GM19468 (cell line): ENCODE results near the gene SPRED3.
"Not testable (repeated sequence)": the region's sequence is repeated elsewhere in the genome, so short reads cannot be mapped to it uniquely, and the experiment has no call there.

ENCODE experiments used
- ATAC-seq: cut with Tn5 transposase; IDR thresholded peaks from one replicate; pipeline ENCODE4 v1.9.1; 2021; ENCODE audit warnings: mild to moderate bottlenecking, moderate library complexity, moderate number of reproducible peaks; ENCODE audit not compliant: unreplicated experiment; ENCODE audit errors: extremely low read depth

SPRED3 gene, protein sequence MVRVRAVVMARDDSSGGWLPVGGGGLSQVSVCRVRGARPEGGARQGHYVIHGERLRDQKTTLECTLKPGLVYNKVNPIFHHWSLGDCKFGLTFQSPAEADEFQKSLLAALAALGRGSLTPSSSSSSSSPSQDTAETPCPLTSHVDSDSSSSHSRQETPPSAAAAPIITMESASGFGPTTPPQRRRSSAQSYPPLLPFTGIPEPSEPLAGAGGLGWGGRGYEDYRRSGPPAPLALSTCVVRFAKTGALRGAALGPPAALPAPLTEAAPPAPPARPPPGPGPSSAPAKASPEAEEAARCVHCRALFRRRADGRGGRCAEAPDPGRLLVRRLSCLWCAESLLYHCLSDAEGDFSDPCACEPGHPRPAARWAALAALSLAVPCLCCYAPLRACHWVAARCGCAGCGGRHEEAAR

DNA sequence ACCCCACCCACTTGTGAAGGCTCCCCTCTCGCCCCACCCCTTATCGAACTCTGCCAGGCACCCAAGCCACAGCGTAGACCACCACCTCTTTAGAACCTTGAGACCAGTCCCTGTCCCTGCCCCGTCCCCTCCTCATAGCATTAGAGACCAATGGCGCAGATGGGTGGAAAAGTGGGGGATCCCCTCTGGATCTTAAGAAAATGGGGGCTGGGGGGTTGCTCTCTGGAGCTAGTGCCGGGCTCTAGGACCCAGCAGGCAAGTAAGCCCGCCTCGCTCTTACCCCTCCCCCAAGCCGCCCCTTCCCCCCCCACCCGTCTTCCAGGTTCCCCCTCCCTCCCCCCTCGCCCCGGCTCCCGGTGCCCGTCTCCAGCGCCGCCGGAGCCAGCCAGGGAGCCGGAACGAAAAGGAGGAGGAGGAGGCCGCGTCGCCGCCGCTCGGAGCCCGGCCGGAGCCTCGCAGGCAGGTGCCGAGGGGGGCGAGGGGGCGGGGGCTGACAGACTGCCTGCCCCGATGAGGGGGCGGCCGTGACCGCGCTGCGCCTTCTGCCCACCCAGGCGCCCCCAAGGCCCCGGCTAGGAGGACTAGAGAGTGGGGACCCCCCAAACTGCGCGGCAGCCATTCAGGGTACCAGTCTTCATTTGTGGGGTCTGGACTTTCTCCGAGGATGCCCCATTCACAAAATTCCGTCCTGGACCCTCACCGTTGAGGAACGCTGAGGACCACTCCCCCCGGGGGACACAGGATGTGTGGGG is at the start of gene SPRED3:
Gene SPRED3 (plus strand): TSS at position 349 of the 752 bp plus-strand sequence. CDS start 1,606 bp downstream, outside the sequence.
- ATAC-seq = no peak

DNA sequence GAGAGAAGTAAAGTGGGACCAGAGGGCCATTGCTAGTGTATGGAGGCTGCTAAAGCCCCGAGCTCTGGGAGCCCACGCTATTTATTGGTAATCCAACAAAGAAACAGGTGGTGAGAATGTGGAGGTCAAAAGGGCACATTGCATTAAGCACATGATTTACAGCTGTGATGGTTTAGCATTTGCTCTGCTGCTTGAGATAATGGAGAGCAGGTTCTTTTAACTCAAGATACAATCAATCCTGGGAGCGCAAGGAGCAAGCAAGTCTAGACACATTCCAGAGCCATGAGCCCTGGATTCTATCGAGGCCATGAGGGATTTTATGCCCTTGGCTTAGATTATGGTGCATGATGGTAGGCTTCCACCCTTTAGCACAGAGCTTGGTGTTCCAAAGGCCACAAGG is 49.5 kb upstream of the SPRED3 start:
- ATAC-seq = not testable (repeated sequence)

DNA sequence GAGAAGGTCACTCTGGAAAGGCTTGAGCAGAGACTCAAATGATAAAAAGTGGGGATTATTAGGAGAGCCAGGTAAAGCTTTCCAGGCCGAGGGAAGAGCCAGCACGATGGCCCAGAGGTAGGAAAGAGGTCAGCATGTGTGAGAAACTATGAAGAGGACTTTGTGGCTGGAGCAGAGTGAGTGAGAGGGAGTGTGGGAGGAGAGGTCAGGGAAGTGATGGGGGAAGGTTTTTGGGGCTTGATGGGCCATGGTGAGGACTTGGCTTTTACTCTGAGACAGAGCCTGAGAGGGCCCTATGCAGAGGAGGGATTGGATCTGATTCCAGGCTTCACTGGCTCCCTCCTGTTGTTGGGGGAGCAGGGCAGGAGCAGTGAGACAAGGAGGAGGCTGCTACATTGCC is 47.6 kb upstream of the SPRED3 start:
- no peak for ATAC-seq

DNA sequence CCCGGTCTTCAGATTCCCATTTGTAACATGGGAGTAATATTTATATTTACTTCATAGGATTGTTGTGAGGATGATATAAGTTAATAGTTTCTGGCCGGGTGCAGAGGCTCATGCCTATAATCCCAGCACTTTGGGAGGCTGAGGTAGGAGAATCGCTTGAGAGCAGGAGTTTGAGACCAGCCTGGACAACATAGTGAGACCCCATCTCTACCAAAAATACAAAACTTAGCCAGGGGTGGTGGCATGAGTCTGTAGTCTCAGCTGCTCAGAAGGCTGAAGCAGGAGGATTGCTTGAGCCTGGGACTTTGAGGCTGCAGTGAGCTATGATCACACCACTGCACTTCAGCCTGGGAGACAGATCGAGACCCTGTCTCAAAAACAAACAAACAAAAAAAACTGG is 41.7 kb upstream of the SPRED3 start:
- no peak for ATAC-seq

DNA sequence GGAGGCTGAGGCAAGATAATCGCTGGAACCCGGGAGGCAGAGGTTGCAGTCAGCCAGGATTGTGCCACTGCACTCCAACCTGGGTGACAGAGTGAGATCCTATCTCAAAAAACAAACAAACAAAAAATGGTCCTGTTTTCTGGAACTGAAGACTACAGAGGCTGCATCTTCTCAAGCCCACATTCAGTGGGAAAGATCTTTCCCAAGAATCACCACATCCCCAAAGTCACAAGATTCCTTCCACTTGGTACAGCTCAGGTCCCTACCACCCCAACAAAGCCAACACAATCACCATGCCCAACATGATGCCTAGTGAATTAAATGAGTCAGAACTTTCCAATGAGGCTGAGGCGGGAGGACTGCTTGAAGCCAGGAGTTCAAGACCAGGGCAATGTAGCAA is 37.6 kb upstream of the SPRED3 start:
- ATAC-seq = no peak

DNA sequence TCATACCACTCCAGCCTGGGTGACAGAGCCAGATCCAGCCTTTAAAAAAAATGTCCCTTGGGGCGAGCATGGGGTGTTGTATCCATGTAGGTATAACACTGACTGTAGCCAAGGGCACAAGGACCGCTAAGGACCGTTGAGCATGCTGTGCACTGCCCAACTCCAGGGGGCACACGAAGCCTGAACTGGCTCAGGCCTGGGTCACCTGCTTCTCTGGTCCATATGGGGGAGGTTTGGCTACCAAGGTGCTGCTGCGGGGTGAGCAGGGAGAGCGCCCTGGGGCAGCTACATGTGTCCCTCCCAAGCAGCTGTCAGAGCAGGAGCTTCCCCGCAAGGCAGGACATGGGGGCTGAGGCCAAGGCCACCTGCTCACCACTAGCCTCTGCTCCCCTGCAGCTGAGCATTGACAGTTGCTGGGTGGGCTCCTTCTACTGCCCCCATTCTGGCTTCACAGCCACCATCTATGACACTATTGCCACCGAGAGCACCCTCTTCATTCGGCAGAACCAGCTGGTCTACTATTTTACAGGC is 36.6 kb upstream of the SPRED3 start:
- no peak for ATAC-seq

DNA sequence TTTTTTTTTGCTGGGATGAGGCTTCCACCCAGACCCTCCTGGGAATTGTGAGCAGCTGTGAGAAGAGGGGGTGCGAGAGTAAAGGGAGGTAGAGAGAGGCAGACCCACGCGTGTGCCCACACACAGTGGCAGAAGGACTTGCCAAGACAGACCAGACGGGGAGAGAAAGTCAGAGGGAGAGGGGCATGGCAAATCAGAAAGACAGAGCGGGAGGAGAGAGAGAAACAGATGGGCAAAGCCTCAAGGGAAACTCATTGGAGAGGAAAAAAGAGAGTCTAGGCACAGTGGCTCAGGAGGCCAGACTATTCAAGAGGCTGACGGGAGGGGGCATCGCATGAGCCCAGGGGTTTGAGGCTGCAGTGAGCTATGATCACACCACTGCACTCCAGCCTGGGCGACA is 35.9 kb upstream of the SPRED3 start:
- ATAC-seq = no peak

DNA sequence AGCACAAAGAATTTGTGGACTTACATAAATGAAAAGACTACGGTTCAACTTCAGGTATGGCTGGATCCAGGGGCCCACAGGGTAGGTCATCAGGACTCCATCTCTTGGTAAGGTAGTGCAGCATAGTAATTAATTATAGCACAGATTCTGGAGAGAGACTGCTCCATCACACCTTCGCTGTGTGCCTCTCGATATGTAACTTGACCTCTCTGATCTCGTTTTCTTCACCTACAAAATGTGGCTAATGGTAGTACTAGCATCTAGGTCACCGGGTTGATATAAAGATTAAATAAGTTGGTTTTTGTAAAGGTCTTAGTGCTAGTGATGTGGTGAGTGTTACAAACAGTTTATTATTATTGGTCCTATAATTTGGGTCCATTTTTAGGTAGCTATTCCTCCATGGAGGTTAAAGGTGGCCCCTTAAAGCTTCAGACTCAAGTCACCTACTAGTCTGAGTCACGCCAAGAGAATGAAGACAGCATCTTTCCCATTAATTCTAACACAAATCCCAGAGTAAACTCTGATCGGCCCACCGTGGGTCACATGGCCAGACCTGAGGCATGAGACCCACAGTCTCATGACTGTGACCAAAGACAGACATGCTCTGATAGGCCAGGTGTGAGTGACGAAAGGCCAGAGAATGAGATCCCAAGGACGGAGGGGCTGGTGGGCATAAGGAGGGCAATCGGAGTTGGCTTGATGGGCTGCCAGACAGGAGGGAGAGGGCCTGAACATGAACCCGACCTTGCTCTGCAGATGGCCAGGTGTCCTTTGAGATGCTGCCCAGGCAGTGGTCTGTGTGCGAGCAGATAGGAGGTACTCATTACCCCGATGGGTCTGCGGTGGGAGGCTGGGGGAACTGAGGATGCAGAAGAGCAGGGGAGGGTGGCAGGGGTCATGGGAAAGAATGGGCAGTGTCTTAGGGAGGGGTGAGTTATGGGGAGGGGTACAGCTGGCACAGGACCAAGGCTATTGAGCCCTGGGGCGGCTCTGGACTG is 32.5 kb upstream of the SPRED3 start:
- ATAC-seq = no peak

DNA sequence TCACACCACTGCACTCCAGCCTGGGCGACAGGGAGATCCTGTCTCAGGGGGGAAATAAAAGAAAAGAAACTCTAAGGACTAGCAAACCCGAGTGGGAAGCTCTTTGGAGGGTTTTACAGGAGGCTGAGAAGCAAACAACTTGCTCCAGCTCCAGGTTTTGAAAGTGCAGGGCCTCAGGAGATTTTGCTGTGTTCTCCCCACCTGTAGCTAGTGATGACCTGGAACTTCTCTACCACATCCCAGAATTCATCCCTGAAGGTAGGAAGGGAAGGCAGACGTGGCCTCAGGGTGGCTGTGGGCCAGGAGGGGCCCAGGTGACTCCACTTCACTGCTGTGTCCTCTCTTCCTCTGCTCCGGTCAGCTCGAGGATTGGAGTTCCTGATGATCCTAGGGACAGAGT is 30.4 kb upstream of the SPRED3 start:
- ATAC-seq = no peak

DNA sequence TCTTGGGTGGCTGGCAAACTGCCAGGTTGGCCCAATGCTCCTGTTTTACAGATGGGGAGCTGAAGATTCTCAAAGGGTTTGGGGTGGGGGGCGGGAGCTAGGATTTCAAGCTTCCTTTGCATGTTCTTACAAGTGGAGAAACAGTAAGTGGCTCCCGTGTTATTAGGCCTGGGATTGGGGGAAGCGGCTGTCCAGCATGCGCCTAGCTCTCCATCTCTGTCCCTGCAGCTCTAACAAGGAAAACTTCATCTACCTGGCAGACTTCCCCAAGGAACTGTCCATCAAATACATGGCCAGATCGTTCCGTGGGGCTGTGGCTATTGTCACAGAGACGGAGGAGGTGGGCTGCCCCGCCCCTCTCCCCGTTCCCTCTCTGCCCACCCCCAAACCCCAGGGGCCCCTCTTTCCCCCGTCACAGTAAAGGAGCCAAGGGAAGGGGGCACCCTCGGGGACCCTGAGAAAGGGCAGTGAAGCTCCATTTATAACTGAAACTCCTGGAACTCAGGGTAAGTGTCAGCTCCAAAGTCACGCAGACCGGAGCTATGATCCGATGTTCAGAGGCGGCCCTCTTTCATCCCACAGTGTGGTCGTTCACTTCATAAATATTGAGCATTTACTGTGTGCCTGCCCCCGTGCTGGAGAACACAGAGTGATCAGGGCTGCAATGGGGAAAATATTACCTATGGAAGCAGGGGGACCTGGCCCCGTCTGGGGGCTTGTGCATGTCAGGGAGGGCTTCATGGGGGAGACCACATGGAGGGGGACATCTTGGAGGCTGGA is 29.1 kb upstream of the SPRED3 start:
- no peak for ATAC-seq

DNA sequence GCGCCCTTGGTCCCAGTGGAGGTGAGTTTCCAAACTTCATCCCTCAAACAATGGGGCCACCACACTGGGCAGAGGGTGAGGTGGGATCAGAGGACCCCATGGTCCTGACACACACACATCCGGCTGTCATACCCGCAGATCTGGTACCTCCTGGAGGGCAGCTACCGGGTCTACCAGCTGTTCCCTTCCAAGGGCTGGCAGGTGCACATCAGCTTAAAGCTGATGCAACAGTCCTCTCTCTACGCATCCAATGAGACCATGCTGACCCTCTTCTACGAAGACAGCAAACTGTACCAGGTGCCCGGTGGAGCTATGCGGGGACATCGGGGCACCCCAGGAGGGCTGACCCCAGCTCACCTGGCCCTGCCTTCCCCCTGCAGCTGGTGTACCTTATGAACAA is 28.1 kb upstream of the SPRED3 start:
- ATAC-seq = no peak

DNA sequence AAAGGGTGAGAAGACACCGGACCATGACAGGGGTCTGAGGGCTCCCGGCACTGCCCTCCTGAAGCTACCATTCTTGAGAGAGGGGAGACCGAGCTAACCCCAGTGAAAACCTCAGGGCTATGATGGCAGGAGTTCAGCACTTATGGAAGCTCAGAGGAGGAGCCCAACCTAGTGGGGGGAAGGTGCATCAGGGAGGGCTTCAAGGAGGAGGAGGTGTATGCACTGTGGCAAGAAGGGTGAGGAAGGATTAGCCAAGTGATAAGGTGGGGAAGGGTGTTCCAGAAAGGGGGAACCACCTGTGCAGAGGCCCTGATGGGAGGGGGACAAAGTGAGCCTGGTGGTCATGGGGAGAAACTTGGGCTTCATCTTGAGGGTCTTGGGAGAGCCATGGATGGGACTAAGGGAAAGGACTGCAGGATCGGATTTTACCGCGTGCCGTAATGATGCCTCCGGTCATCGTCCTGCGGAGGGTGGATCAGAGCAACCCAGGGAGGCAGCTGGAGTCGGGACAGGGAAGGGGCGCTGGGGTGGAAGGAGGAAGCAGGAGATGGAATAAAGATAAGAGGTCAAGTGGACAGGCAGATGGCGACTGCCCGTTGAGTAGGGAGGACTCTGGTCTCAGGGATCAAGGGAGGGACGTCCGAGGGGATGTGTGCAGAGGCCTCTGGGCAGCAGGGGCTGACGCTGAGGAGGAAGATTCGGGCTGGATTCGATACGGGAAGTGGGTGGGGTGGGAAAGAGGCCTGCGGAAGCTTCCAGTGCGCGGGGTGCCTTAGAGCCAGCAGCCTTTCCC is 27.5 kb upstream of the SPRED3 start:
- no peak for ATAC-seq

DNA sequence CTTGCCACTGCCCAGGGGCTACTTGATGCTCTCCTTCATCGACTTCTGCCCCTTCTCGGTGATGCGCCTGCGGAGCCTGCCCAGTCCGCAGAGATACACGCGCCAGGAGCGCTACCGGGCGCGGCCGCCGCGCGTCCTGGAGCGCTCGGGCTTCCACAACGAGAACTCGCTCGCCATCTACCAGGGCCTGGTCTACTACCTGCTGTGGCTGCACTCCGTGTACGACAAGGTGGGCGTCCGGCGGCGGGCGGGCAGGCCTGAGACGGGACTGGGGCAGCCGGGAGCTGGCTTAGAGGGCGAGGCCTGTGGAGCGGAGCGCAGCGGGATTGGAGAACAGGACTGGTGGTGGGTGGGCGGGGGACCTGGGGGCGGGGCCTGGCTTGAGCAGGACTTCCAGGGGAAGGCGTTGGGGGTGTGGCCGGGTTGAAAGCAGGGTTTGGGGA is 26.8 kb upstream of the SPRED3 start:
- no peak for ATAC-seq

DNA sequence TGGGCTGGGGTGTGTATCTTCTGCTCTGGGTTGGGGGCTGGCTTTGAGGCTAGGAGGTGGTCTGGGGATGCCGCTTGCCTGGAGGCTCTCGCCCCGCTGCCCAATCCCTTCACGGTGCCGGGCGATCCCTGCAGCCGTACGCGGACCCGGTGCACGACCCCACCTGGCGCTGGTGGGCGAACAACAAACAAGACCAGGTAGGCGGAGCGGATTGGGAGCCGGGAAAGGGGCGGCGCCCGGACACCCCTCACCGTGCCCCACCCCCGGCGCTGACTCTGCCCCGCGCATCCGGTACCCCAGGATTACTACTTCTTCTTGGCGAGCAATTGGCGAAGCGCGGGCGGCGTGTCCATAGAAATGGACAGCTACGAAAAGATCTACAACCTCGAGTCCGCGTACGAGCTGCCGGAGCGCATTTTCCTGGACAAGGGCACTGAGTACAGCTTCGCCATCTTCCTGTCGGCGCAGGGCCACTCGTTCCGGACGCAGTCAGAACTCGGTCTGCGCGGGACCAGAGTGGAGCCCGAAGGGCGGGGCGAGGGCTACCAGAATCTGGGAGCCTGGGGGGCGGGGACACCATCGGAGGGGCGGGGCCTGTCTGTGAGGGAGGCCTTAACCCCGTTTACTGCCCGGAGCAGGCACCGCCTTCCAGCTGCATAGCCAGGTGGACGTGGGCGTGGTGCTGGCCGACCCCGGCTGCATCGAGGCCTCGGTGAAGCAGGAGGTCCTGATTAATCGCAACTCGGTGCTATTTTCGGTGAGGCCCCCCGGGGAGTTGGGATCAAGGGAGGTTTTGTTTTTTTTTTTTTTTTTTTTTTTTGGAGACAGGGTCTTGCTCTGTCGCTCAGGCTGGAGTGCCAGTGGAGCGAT is 26.2 kb upstream of the SPRED3 start:
- ATAC-seq = no peak

DNA sequence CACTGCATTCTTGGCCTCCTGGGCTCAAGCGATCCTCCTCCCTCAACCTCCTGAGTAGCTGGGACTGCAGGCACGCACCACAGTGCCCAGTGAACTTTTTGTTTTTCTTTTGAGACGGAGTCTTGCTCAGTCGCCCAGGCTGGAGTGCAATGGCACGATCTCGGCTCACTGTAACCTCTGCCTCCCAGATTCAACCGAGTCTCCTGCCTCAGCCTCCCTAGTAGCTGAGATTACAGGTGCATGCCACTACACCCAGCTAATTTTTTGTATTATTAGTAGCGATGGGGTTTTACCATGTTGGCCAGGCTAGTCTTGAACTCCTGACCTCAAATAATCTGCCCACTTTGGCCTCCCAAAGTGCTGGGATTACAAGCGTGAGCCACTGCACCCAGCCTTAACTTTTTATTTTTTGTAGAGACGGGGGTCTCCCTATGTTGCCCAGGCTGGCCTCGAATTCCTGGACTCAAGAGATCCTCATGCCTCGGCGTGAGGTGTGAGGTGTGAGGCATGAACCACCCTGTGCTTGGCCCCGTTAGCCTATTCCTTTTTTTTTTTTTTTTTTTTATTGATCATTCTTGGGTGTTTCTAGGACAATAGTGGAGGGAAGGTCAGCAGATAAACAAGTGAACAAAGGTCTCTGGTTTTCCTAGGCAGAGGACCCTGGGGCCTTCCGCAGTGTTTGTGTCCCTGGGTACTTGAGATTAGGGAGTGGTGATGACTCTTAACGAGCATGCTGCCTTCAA is 25.4 kb upstream of the SPRED3 start:
- not testable (repeated sequence) for ATAC-seq

DNA sequence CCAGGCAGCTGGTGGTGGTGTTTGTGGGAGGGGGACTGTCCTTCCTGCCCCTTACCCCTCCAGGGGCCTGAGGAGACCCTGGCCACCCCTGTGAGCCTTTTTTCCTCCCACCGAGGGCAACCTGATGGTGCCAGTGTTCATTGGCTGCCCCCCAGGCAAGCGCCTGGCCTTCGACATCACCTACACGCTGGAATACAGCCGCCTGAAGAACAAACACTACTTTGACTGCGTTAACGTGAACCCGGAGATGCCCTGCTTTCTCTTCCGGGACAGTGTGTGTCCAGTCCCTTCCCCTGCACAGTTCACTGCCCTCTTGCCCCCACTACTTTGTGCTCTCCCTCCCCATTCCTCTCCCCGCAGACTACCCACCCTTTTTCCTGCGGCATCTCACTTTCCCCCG is 21.5 kb upstream of the SPRED3 start:
- ATAC-seq = no peak

DNA sequence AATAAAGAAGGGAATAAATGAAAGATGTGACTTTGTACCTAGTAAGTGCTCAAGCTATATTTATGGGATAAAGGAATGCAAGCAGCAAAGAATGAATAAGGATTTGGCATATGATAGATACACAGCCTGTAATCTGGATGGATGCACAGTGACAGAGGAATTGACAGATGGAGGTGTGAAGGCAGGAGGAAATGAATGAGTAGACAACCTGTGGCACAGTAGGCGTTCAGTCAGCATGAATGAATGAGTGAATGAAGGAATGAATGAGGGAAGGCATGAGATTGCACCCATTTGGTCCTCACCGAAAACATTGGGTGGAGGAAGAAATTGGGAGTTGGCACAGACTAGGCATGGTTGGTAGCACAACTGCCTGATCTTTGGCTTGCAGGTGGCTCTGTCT is 18.9 kb upstream of the SPRED3 start:
- ATAC-seq = no peak
